Muscle of arm (tissue), 12 donors: ENCODE data around the gene S1PR3. TPM values are rescaled to one million over a fixed set of nuclear protein-coding genes. Genes with fewer than 3 reads are reported as not detected.

ENCODE experiments used
- DNase-seq: peaks from one replicate; pipeline ENCODE4 v3.0.0-alpha.2; 2013
- polyA plus RNA-seq, 12 donors: library from polyadenylated mRNA; unstranded; fragments of 120-200 nt; gene quantifications; one replicate each; pipeline ENCODE4 v1.2.1, GENCODE V29; 2013; ENCODE audit not compliant: insufficient read length in 12 of 12

The S1PR3 gene
- polyA plus RNA-seq, 12 donors, result 18.7 to 39.6 (median 29.1) TPM; not detected in 1

- no peak for DNase-seq
These were observed 16.0 kb downstream of the S1PR3 start for GRCh38 chr9:89006996-89007967.

- DNase-seq, result no peak
These were observed 16.9 kb downstream of the S1PR3 start for GRCh38 chr9:89008055-89008743.

GRCh38 chr9:89008744-89009545 is 17.7 kb downstream of the S1PR3 start:
- DNase-seq, result no peak

- DNase-seq, result no peak
These were observed 18.2 kb downstream of the S1PR3 start for GRCh38 chr9:89009546-89009840.

- no peak for DNase-seq
These were observed 18.8 kb downstream of the S1PR3 start for GRCh38 chr9:89010056-89010455.

- DNase-seq, result no peak
These were observed 19.4 kb downstream of the S1PR3 start for GRCh38 chr9:89010526-89011111.

- no peak for DNase-seq
These were observed 20.4 kb downstream of the S1PR3 start for GRCh38 chr9:89011683-89012082.

- no peak for DNase-seq
These were observed 21.2 kb downstream of the S1PR3 start for GRCh38 chr9:89012294-89013042.

GRCh38 chr9:89013660-89014059 is 22.4 kb downstream of the S1PR3 start:
- no peak for DNase-seq

- DNase-seq, result no peak
These were observed 22.9 kb downstream of the S1PR3 start for GRCh38 chr9:89014153-89014552.

GRCh38 chr9:89015336-89015735 is 24.1 kb downstream of the S1PR3 start:
- no peak for DNase-seq

- no peak for DNase-seq
These were observed 29.5 kb downstream of the S1PR3 start for GRCh38 chr9:89020754-89021153.

- DNase-seq, result no peak
These were observed 30.0 kb downstream of the S1PR3 start for GRCh38 chr9:89021154-89021803.

- DNase-seq, result no peak
These were observed 30.9 kb downstream of the S1PR3 start for GRCh38 chr9:89022001-89022759.

- DNase-seq, result no peak
These were observed 31.6 kb downstream of the S1PR3 start for GRCh38 chr9:89022902-89023301.

- no peak for DNase-seq
These were observed 32.5 kb downstream of the S1PR3 start for GRCh38 chr9:89023740-89024139.

- DNase-seq, result no peak
These were observed 33.5 kb downstream of the S1PR3 start for GRCh38 chr9:89024727-89025126.

GRCh38 chr9:89025553-89025952 is 34.3 kb downstream of the S1PR3 start:
- no peak for DNase-seq

- no peak for DNase-seq
These were observed 35.6 kb downstream of the S1PR3 start for GRCh38 chr9:89026876-89027275.

GRCh38 chr9:89029788-89030187 is 38.5 kb downstream of the S1PR3 start:
- DNase-seq, result no peak
